K562 (cell line): ENCODE results near the gene MAMDC4. TPM values are rescaled to one million over a fixed set of nuclear protein-coding genes. Genes with fewer than 3 reads are reported as not detected.

ENCODE experiments used
- ATAC-seq: fragments of 200-7000 bp; cut with Tn5 transposase; 3 replicates; pipeline ENCODE4 v1.9.1; 2020; ENCODE audit warnings: moderate library complexity
- BruUV-seq: library from RNA; stranded (reverse); fragments of 400-500 nt; replicated peaks from 2 replicates; lab custom pipeline; 2021; lab: Mats Ljungman, UMichigan
- CTCF ChIA-PET: fragments of 300-600 bp; formaldehyde crosslinking; extraction: SDS; loops from one replicate; lab custom pipeline; 2021; ENCODE audit warnings: low intra/inter-chr PET ratio; lab: Yijun Ruan, JAX
- POLR2A ChIA-PET: fragments of 300-600, 350-650 bp; sonication (Branson Sonifier 250); formaldehyde crosslinking; extraction: SDS; loops from one replicate; lab custom pipeline; 2021; ENCODE audit warnings: antibody characterized with exemption, inconsistent platforms; lab: Yijun Ruan, JAX
- DNase-seq, 4 experiments: peaks; one replicate each; pipeline versions ENCODE4 v3.0.0 to v3.0.0-alpha.2; 2011 to 2018; ENCODE audit warnings: low spot score in 3 of 4, mixed read lengths in 3 of 4; ENCODE audit errors: extremely low read depth in 1 of 4
- FAIRE-seq: peaks from 2 replicates; lab custom pipeline; 2011; peaks lifted over from hg19 to GRCh38; lab: Jason Lieb, UNC
- H2AFZ ChIP-seq: 2 replicates; pipeline ENCODE4 v1.6.0; 2011; ENCODE audit warnings: low read depth, low read length, control low read depth, inconsistent platforms
- H3K27ac ChIP-seq: fragments of 200-600 bp; 3 replicates; pipeline ENCODE4 v1.8.0; 2011; ENCODE audit warnings: low read depth, mild to moderate bottlenecking, control low read depth, inconsistent platforms, low read length, moderate library complexity, mixed read lengths; ENCODE audit errors: extremely low read depth
- H3K27me3 ChIP-seq, 2 experiments: fragments of 300-600 bp in 1 of 2; 2 replicates in 1 of 2; 3 replicates in 1 of 2; pipeline versions ENCODE4 v1.6.0 to v1.8.0; 2011; ENCODE audit warnings: inconsistent platforms in 2 of 2, low read length in 2 of 2, mild to moderate bottlenecking in 1 of 2, mixed read lengths in 1 of 2, moderate library complexity in 1 of 2; ENCODE audit not compliant: control insufficient read depth in 2 of 2, insufficient read depth in 2 of 2
- H3K36me3 ChIP-seq: fragments of 300-600 bp; 3 replicates; pipeline ENCODE4 v1.8.0; 2011; ENCODE audit warnings: mild to moderate bottlenecking, low read length, inconsistent platforms; ENCODE audit not compliant: control insufficient read depth, insufficient read depth
- H3K4me1 ChIP-seq, 2 experiments: fragments of 200-600 bp in 1 of 2; replicated peaks in 1 of 2; 2 replicates in 1 of 2; 3 replicates in 1 of 2; pipeline versions ENCODE4 v1.5.1 to v1.8.0; 2011; ENCODE audit warnings: inconsistent platforms in 2 of 2, low read length in 2 of 2, mild to moderate bottlenecking in 1 of 2, mixed read lengths in 1 of 2, moderate library complexity in 1 of 2; ENCODE audit not compliant: control insufficient read depth in 2 of 2, insufficient read depth in 2 of 2
- H3K4me2 ChIP-seq: 2 replicates; pipeline ENCODE4 v1.6.1; 2011; ENCODE audit warnings: low read length, control low read depth, inconsistent platforms, mixed read lengths; ENCODE audit not compliant: insufficient read depth
- H3K4me3 ChIP-seq: fragments of 200-600 bp; sonication (generic), shearing (Covaris generic); 2 replicates; pipeline ENCODE4 v1.5.1; 2016; ENCODE audit warnings: control low read depth, inconsistent platforms
- H3K79me2 ChIP-seq: fragments of 200-600 bp; 3 replicates; pipeline ENCODE4 v1.8.0; 2011; ENCODE audit warnings: low read length, inconsistent platforms; ENCODE audit not compliant: control insufficient read depth, insufficient read depth
- H3K9ac ChIP-seq, 2 experiments: 2 replicates each; pipeline versions ENCODE4 v1.6.0 to v1.6.1; 2011; ENCODE audit warnings: low read depth in 2 of 2, low read length in 2 of 2, control low read depth in 1 of 2, inconsistent platforms in 1 of 2, mild to moderate bottlenecking in 1 of 2, mixed read lengths in 1 of 2; ENCODE audit not compliant: insufficient read depth in 1 of 2
- H3K9me1 ChIP-seq: one replicate; pipeline ENCODE4 v1.6.0; 2011; ENCODE audit warnings: inconsistent platforms, mild to moderate bottlenecking, low read length, moderate library complexity; ENCODE audit not compliant: control insufficient read depth, insufficient read depth
- H3K9me3 ChIP-seq: replicated peaks from 2 replicates; pipeline ENCODE4 v1.5.1; 2011; ENCODE audit warnings: low read depth, low read length, inconsistent platforms; ENCODE audit not compliant: control insufficient read depth, insufficient read depth
- H4K20me1 ChIP-seq: replicated peaks from 2 replicates; pipeline ENCODE4 v1.6.1; 2011; ENCODE audit warnings: low read length, inconsistent platforms, mixed read lengths; ENCODE audit not compliant: control insufficient read depth, insufficient read depth
- E2F3 ChIP-seq: fragments of 250-450 bp; sonication (Bioruptor Pico); IDR thresholded peaks from 2 replicates; pipeline ENCODE4 v1.4.0; 2020; ENCODE audit warnings: mild to moderate bottlenecking
- ELF2 ChIP-seq: fragments of 250-450 bp; sonication (Bioruptor Pico); IDR thresholded peaks from 2 replicates; pipeline ENCODE4 v1.5.0; 2021; ENCODE audit warnings: mild to moderate bottlenecking
- ETV6 ChIP-seq, 3 experiments: fragments of 150-350 bp in 1 of 3; sonication (generic) in 1 of 3; formaldehyde crosslinking in 1 of 3; IDR thresholded peaks; 2 replicates each; pipeline versions ENCODE4 v1.6.1 to v1.8.0; 2014 to 2022; ENCODE audit warnings: borderline replicate concordance in 2 of 3, low read depth in 2 of 3, antibody characterized with exemption in 1 of 3, low read length in 1 of 3, mild to moderate bottlenecking in 1 of 3, missing genetic modification reagents in 1 of 3
- HDAC2 ChIP-seq: fragments of 450-650 bp; IDR thresholded peaks from 2 replicates; pipeline ENCODE4 v1.6.1; 2016; ENCODE audit warnings: mild to moderate bottlenecking
- NCOR1 ChIP-seq: fragments of 450-650 bp; IDR thresholded peaks from 2 replicates; pipeline ENCODE4 v1.6.1; 2016; ENCODE audit warnings: mild to moderate bottlenecking, moderate library complexity
- RBM14 ChIP-seq: fragments of 200-400 bp; formaldehyde crosslinking; IDR thresholded peaks from 2 replicates; pipeline ENCODE4 v1.6.1; 2018; ENCODE audit warnings: low read depth, mild to moderate bottlenecking, low read length, moderate library complexity, borderline replicate concordance; ENCODE audit not compliant: insufficient read depth
- TOE1 ChIP-seq, 2 experiments: fragments of 450-650 bp in 1 of 2; sonication (generic) in 1 of 2; formaldehyde crosslinking in 1 of 2; IDR thresholded peaks; 2 replicates each; pipeline versions ENCODE4 v1.7.1 to v1.8.0; 2016 to 2022; ENCODE audit warnings: borderline replicate concordance in 2 of 2, mild to moderate bottlenecking in 2 of 2, antibody characterized with exemption in 1 of 2, inconsistent platforms in 1 of 2, low read depth in 1 of 2, missing genetic modification reagents in 1 of 2, moderate library complexity in 1 of 2
- ZNF133 ChIP-seq: fragments of 250-450 bp; sonication (Bioruptor Pico); IDR thresholded peaks from 2 replicates; pipeline ENCODE4 v1.4.0; 2020; ENCODE audit warnings: mild to moderate bottlenecking
- ZNF431 ChIP-seq: sonication (generic); formaldehyde crosslinking; IDR thresholded peaks from 2 replicates; pipeline ENCODE4 v1.8.0; 2022; ENCODE audit warnings: mild to moderate bottlenecking, missing genetic modification reagents
- WGBS: fragments of 100-300 bp; shearing (Covaris generic); methylation state at CpG from one replicate; pipeline ENCODE4 v1.1.6; 2016; ENCODE audit warnings: low coverage, mixed read lengths; ENCODE audit not compliant: insufficient coverage; ENCODE audit errors: missing lambda C conversion rate; 5-methylcytosine and 5-hydroxymethylcytosine counted together
- in situ Hi-C: fragments of 300-500 bp; cut with MboI; formaldehyde crosslinking; loops from 4 replicates; pipeline ENCODE4 v1.15.0; 2018; ENCODE audit warnings: inconsistent platforms, mixed read lengths
- intact Hi-C: fragments of 100-400 bp; cut with micrococcal nuclease; formaldehyde crosslinking; loops from 2 replicates; pipeline ENCODE4 v1.14.2; 2022
- polyA plus RNA-seq, 8 experiments: library from polyadenylated mRNA; depleted of rRNA in 4 of 8; stranded (reverse) in 5 of 8; unstranded in 3 of 8; fragments of >200 nt; fragmentation: Nextera tagmentation in 2 of 8; fragmentation: Illumina TruSeq in 1 of 8; extraction: Ambion mirVana in 2 of 8; extraction: Trizol in 1 of 8; gene quantifications; 2 replicates each; pipeline versions ENCODE4 v1.2.1 to v1.2.3, GENCODE V29; 2011 to 2014; ENCODE audit warnings: inconsistent platforms in 1 of 8, missing spikeins in 1 of 8
- total RNA-seq, 7 experiments: library from RNA; depleted of rRNA in 6 of 7; stranded (reverse); fragments of >200 nt in 6 of 7; fragmentation: Illumina TruSeq in 2 of 7; extraction: Trizol in 2 of 7; gene quantifications; 2 replicates each; pipeline versions ENCODE4 v1.2.1 to v1.2.3, GENCODE V29; 2011 to 2021; ENCODE audit warnings: low replicate concordance in 1 of 7
- TF ChIP-seq, protein P1 (sequence below): fragments of 450-650 bp; IDR thresholded peaks from 2 replicates; pipeline ENCODE4 v1.6.1; 2018; ENCODE audit not compliant: partially characterized antibody
- TF ChIP-seq, protein P2 (sequence below): fragments of 250-450 bp; sonication (Bioruptor Pico); IDR thresholded peaks from 2 replicates; pipeline ENCODE4 v1.5.0; 2021
- TF ChIP-seq, protein P3 (sequence below), 3 experiments: fragments of 200-800 bp in 1 of 3; sonication (Bioruptor generic) in 1 of 3; sonication (generic) in 1 of 3; formaldehyde crosslinking in 1 of 3; IDR thresholded peaks; 2 replicates each; pipeline versions ENCODE4 v1.6.1 to v1.8.0; 2016 to 2022; ENCODE audit warnings: mild to moderate bottlenecking in 2 of 3, missing compliant biosample characterization in 2 of 3, missing genetic modification characterization in 2 of 3, missing genetic modification reagents in 1 of 3

MAMDC4 gene
- total and polyA plus RNA-seq, 9 of the 15 experiments (the other 6 are each of a cell fraction or from before 2014, with no cell fraction given) = 0.03 to 10.8 (median 1.5) TPM

DNA sequence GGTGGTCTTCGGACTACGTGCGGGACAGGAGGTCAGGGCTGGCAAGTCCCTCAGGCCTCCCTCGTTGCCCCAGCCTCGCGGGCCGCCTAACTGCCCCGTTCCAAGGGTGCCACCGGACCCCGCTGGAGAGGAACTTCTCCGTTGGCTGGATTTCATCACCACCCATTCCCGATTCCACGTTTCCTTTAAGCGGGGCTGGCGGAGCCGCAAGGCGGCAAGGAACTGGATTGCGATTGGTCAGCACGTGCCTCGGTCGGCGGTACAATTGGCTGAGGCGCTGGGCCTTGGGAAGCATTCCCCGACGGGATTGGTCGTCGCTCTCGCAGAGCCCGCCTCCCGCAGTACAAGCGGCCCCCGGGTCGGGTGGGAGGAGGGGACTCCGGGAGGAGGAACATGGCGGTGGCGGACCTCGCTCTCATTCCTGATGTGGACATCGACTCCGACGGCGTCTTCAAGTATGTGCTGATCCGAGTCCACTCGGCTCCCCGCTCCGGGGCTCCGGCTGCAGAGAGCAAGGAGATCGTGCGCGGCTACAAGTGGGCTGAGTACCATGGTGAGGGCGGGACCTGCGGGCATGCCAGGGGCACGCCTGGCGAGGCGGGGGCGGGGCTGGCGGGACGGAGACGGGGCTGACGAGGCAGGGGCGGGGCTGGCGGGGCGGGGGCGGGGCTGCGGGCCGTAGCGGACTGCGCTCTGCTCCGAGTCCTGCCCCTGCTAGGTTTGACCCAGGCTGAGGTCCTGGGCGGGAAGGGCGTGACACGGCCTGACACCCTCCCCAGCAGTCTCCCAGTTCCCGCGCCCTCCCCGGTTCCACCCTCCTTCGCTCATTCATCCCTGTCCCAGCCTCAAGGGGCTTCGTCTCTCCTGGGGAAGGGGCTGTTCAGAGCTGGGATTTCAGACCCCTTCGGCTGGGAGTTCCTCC is 2.8 kb upstream of the MAMDC4 start, which contains the start of gene PHPT1:
PHPT1 (plus strand) TSS at position 372 of the 922 bp plus-strand sequence; CDS start at position 394, 22 bp downstream.
- intact Hi-C loops (loop anchor here (1.0 to 5.0 kb wide), 3 partner anchors 37 to 93 kb away; partner anchors contain the start of genes FBXW5, TMEM141 and TRAF2), in situ Hi-C loops (no loop called here)
- Histone ChIP-seq H2AFZ (peak within 1 kb of the TSS; percentile 98), H4K20me1 (0 out of 2 replicates have a peak, but pooled peaks cover 5% of the 10 kb centered on the region), H3K9ac (peak within 1 kb of the TSS; percentile 92 to 97), H3K4me3 (peak within 1 kb of the TSS; percentile 95), H3K4me1 (peaks cover 9 to 84% of the 10 kb centered on the region in 2 experiments; a peak in 4 of 5 replicates), H3K9me3 (no peaks in the 10 kb centered on the region), H3K27ac (peak within 1 kb of the TSS; percentile 89), H3K9me1 (no peaks in the 10 kb centered on the region), H3K36me3 (peaks cover 29% of the 10 kb centered on the region; the same call in 1 of the 3 replicates), H3K27me3 (no peaks in the 10 kb centered on the region), H3K4me2 (peak within 1 kb of the TSS; percentile 97), H3K79me2 (peaks cover 27% of the 10 kb centered on the region)
- ChIA-PET CTCF (interaction anchor here (0.6 kb wide), 1 partner anchor 37 kb away, joined by 3 read pairs; the partner anchor contains the start of gene TRAF2), POLR2A (interaction anchor here (1.2 to 1.3 kb wide), 2 partner anchors 9 to 17 kb away, joined by 4 read pairs; partner anchors contain the start of gene EDF1)
- under 1% methylated on average over 52 of the region's 77 CpGs for WGBS
- ATAC-seq (peak; percentile 84), FAIRE-seq (peak; percentile 100), DNase-seq (peak; percentile 94 to 99 (median 97))
- no TSS peak for BruUV-seq
- no peak; the same call in 1 of the 2 replicates for TF ChIP-seq ZNF431 (CRISPR knock-in tag)
- peak; percentile 62; the same call in 1 of the 2 replicates for TF ChIP-seq HDAC2
- TF ChIP-seq RBM14 = no peak
- 0 out of 2 replicates have a peak, but pooled peaks have one; percentile 18 for TF ChIP-seq E2F3 (CRISPR knock-in tag)
- no peak; the same call in 1 of the 2 replicates for TF ChIP-seq NCOR1
- TF ChIP-seq, protein P1, sequence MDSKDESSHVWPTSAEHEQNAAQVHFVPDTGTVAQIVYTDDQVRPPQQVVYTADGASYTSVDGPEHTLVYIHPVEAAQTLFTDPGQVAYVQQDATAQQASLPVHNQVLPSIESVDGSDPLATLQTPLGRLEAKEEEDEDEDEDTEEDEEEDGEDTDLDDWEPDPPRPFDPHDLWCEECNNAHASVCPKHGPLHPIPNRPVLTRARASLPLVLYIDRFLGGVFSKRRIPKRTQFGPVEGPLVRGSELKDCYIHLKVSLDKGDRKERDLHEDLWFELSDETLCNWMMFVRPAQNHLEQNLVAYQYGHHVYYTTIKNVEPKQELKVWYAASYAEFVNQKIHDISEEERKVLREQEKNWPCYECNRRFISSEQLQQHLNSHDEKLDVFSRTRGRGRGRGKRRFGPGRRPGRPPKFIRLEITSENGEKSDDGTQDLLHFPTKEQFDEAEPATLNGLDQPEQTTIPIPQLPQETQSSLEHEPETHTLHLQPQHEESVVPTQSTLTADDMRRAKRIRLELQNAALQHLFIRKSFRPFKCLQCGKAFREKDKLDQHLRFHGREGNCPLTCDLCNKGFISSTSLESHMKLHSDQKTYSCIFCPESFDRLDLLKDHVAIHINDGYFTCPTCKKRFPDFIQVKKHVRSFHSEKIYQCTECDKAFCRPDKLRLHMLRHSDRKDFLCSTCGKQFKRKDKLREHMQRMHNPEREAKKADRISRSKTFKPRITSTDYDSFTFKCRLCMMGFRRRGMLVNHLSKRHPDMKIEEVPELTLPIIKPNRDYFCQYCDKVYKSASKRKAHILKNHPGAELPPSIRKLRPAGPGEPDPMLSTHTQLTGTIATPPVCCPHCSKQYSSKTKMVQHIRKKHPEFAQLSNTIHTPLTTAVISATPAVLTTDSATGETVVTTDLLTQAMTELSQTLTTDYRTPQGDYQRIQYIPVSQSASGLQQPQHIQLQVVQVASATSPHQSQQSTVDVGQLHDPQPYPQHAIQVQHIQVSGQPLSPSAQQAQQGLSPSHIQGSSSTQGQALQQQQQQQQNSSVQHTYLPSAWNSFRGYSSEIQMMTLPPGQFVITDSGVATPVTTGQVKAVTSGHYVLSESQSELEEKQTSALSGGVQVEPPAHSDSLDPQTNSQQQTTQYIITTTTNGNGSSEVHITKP = peak; percentile 56
- TF ChIP-seq, protein P2, sequence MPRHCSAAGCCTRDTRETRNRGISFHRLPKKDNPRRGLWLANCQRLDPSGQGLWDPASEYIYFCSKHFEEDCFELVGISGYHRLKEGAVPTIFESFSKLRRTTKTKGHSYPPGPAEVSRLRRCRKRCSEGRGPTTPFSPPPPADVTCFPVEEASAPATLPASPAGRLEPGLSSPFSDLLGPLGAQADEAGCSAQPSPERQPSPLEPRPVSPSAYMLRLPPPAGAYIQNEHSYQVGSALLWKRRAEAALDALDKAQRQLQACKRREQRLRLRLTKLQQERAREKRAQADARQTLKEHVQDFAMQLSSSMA (CRISPR knock-in tag) = peak; percentile 57; the same call in 1 of the 2 replicates
- peak; percentile 65; the same call in 1 of the 2 replicates for TF ChIP-seq ELF2 (CRISPR knock-in tag)
- TF ChIP-seq ETV6 (IDR thresholded peaks at IDR 0.05; ENCODE audit: borderline replicate concordance in 1 of 2, low read depth in 2 of 2, low read length in 1 of 2) = no peak
- TF ChIP-seq ETV6 (CRISPR knock-in tag; IDR thresholded peaks at IDR 0.05; ENCODE audit: borderline replicate concordance) = no peak
- peak; percentile 89 for TF ChIP-seq TOE1 (IDR thresholded peaks at IDR 0.05; ENCODE audit: borderline replicate concordance)
- no peak for TF ChIP-seq TOE1 (CRISPR knock-in tag; IDR thresholded peaks at IDR 0.05; ENCODE audit: borderline replicate concordance, low read depth)
- TF ChIP-seq ZNF133 (CRISPR knock-in tag) = no peak
- TF ChIP-seq, protein P3, sequence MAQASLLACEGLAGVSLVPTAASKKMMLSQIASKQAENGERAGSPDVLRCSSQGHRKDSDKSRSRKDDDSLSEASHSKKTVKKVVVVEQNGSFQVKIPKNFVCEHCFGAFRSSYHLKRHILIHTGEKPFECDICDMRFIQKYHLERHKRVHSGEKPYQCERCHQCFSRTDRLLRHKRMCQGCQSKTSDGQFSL (CRISPR knock-in tag; IDR thresholded peaks at IDR 0.05) = 0 out of 2 replicates have a peak, but pooled peaks have one; percentile 33
- TF ChIP-seq, protein P3 (tag; IDR thresholded peaks at IDR 0.05) = no peak
